ENCODE measurements around the gene NECTIN2.

Gene NECTIN2

DNA sequence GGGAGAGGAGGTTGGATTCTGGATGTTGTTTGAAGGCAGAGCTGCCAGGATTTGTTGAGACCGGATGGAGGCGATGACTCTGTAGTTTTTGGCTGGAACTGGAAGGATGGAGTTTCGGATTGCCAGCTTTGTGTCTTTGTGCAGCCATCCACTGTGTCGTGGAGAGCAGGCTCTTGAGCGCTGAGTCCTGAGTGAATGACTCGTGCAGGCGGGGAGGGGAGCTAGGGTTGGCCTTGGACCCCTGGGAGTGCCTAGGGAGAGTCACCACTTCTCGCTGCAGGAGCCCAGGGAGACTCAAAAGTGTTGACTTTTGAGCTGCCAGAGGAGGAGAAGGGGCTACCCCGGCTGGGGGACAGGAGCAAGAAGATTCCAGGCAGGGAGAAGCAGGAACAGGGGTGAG, 48.8 kb downstream of the NECTIN2 start:
- TF ChIP-seq FOXP2 (optimal IDR thresholded peaks at IDR 0.05; ENCODE audit: borderline replicate concordance, extremely low read depth, extremely low read length, insufficient read depth) (no peak), POLR2AphosphoS5 (IDR thresholded peaks at IDR 0.05; ENCODE audit: low read depth, low read length) (no peak), REST (IDR thresholded peaks at IDR 0.05; ENCODE audit: insufficient read depth in 1 of 2, low read depth in 2 of 2, low read length in 2 of 2) (no peak), TAF1 (IDR thresholded peaks at IDR 0.05; ENCODE audit: borderline replicate concordance, insufficient read depth, low read length) (no peak)

- TF ChIP-seq FOXP2 (optimal IDR thresholded peaks at IDR 0.05; ENCODE audit: borderline replicate concordance, extremely low read depth, extremely low read length, insufficient read depth) (no peak), TAF1 (IDR thresholded peaks at IDR 0.05; ENCODE audit: borderline replicate concordance, insufficient read depth, low read length) (no peak)
Measured at GRCh38 chr19:44897835-44898234, 51.7 kb downstream of the NECTIN2 start.

DNA sequence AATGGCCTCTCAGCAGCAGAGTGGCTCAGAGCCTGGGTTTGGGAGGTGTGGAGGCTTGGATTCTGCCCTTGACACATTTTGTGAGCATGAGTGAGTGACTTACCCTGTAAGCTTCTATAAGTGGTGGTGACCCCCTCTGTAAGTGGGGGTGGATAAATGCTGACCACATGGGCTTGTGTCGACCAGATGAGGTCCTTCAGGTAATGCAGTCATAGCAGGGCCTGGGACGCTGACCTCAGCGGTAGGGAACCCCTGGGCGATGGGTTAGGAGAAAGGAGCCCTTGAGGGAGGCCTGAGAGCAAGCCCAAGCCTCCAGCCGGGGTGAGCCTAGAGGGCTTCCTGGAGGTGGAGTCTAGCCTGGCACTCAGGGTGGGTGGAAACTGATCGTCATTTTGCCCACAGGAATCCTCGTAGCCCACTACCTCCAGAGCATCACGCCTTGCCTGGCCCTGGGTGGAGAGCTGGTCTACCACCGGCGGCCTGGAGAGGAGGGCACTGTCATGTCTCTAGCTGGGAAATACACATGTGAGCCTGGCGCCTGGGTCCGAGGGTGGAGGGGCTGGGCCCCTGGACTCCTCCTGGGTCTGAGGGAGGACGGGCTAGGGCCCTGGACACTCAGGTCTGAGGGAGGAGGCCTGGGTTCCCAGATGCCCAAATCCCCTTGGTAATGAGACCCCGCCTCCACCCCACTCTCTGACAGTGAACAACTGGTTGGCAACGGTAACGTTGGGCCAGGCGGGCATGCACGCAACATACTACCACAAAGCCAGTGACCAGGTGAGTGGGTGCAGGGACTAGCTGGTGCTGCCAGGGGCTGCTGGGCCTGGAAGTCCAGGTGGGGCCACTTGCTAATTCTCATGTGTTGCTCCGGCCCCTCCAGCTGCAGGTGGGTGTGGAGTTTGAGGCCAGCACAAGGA, 54.5 kb downstream of the NECTIN2 start:
- TF ChIP-seq FOXP2 (optimal IDR thresholded peaks at IDR 0.05; ENCODE audit: borderline replicate concordance, extremely low read depth, extremely low read length, insufficient read depth) (no peak), POLR2AphosphoS5 (IDR thresholded peaks at IDR 0.05; ENCODE audit: low read depth, low read length) (no peak), SIN3A (IDR thresholded peaks at IDR 0.05; ENCODE audit: borderline replicate concordance, insufficient read depth, low read length) (no peak), REST (IDR thresholded peaks at IDR 0.05; ENCODE audit: insufficient read depth in 1 of 2, low read depth in 2 of 2, low read length in 2 of 2) (no peak), TAF1 (IDR thresholded peaks at IDR 0.05; ENCODE audit: borderline replicate concordance, insufficient read depth, low read length) (no peak)

DNA sequence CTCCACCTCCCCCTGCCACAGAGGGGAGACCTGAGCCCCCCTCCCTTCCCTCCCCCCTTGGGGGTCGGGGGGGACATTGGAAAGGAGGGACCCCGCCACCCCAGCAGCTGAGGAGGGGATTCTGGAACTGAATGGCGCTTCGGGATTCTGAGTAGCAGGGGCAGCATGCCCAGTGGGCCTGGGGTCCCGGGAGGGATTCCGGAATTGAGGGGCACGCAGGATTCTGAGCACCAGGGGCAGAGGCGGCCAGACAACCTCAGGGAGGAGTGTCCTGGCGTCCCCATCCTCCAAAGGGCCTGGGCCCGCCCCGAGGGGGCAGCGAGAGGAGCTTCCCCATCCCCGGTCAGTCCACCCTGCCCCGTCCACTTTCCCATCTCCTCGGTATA, 57.1 kb downstream of the NECTIN2 start:
- no peak; the same call in 1 of the 2 replicates for TF ChIP-seq TAF1 (IDR thresholded peaks at IDR 0.05; ENCODE audit: borderline replicate concordance, insufficient read depth, low read length)
- no peak for TF ChIP-seq POLR2AphosphoS5 (IDR thresholded peaks at IDR 0.05; ENCODE audit: low read depth, low read length)
- no peak for TF ChIP-seq SIN3A (IDR thresholded peaks at IDR 0.05; ENCODE audit: borderline replicate concordance, insufficient read depth, low read length)
- TF ChIP-seq REST (IDR thresholded peaks at IDR 0.05; ENCODE audit: insufficient read depth in 1 of 2, low read depth in 2 of 2, low read length in 2 of 2): no peak
- TF ChIP-seq FOXP2 (optimal IDR thresholded peaks at IDR 0.05; ENCODE audit: borderline replicate concordance, extremely low read depth, extremely low read length, insufficient read depth): no peak

DNA sequence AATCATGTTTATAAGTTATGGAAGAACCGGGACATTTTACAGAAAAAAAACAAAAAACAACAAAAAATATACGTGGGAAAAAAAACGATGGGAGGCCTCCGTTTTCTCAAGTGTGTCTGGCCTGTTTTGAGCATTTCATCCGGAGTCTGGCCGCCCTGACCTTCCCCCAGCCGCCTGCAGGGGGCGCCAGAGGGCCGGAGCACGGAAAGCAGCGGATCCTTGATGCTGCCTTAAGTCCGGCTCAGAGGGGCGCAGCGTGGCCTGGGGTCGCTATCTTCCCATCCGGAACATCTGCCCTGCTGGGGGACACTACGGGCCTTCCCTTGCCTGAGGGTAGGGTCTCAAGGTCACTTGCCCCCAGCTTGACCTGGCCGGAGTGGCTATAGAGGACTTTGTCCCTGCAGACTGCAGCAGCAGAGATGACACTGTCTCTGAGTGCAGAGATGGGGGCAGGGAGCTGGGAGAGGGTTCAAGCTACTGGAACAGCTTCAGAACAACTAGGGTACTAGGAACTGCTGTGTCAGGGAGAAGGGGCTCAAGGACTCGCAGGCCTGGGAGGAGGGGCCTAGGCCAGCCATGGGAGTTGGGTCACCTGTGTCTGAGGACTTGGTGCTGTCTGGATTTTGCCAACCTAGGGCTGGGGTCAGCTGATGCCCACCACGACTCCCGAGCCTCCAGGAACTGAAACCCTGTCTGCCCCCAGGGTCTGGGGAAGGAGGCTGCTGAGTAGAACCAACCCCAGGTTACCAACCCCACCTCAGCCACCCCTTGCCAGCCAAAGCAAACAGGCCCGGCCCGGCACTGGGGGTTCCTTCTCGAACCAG, 57.7 kb downstream of the NECTIN2 start:
- TF ChIP-seq TAF1 (IDR thresholded peaks at IDR 0.05; ENCODE audit: borderline replicate concordance, insufficient read depth, low read length) (no peak), SIN3A (IDR thresholded peaks at IDR 0.05; ENCODE audit: borderline replicate concordance, insufficient read depth, low read length) (no peak)
